SKM-1 (cell line): ENCODE measurements around the gene ZP3.
"Not testable (repeated sequence)": the region's sequence is repeated elsewhere in the genome, so short reads cannot be mapped to it uniquely, and the experiment has no call there.

Experiments used
- DNase-seq: peaks from one replicate; lab custom pipeline; 2025; ENCODE audit not compliant: unreplicated experiment; lab: John Stamatoyannopoulos, UW

Gene ZP3

DNA sequence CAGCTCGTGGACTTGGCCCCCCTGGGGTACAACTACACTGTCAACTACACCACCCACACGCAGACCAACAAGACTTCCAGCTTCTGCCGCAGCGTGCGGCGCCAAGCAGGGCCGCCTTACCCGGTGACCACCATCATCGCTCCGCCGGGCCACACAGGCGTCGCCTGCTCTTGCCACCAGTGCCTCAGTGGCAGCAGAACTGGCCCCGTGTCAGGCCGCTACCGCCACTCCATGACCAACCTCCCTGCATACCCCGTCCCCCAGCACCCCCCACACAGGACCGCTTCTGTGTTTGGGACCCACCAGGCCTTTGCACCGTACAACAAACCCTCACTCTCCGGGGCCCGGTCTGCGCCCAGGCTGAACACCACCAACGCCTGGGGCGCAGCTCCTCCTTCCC, 57.9 kb downstream of the ZP3 start:
- not testable (repeated sequence) for DNase-seq

DNA sequence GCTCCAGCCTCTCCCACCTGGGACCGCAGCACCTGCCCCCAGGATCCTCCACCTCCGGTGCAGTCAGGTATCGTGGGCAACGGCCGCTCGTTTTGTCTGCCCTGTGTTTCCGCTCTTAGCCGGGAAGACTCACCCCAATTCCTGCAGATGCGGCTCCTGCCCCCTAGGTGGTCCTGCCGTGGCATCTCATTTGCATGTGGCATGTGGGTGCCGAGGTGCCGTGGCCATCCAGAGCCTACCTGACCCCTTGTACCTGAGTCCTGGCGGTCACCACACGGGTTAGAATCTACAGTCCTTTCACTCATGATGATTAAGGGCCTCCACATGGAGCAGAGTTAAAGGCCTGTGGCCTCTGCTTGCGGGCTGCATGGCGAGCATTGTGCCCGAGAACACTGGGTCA, 58.3 kb downstream of the ZP3 start:
- DNase-seq = not testable (repeated sequence)

DNA sequence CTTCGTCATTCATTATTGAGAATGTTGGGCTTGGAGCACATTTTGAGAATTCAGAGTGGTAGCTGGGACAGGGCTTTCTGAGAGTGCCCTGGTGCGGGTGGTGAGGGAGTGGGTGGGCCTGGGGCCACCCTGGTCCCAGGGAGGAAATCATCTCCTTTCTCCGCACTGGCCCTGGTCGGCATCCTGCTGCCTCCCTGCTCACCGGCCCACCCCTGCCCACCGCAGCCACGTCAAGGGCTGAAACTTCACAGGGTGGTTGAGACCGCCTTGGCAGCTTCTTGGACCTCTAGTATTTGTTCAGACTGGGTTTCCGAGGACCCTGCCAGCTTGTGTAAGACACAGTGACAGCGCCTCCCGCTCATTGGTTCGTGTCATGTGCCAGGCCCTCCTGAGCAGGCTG, 59.7 kb downstream of the ZP3 start:
- DNase-seq = not testable (repeated sequence)

DNA sequence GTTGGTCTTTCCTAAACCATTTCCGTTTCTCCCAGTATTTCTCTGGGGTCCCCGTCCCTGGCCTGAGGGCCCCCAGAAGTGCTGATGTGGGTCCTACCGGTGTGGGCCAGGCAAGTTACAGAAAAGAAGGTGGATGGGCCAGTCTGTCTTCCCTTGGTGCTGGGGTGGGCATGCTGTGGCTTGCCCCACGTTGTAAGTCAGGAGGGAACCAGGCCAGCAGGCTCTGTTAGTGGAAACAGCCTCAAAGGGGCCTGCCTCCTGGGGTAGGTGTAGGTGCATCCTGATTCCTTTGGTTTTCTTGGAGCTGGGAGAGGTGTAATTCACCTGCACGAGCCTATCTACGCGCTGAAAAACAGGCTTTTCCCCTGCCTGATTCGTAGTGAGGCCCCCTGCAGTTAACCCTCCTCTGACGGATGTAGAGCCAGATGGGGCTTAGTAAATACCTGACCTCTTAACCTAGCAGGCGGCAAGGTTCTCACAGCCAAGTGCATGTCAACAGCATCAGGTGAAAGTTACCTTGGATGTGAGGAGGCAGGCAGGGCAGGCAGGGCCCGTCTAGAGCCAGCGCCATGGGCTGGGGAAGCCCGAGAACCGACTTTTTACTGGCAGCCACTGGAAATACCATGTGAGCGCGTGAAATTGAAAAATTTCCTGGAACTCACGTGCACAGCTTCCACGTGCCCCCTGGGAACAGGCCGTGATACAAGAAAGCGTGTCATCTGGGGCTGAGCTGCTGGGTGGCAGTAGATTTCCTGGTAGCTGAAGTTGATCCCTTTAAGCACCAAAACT, 61.3 kb downstream of the ZP3 start:
- DNase-seq = not testable (repeated sequence)

DNA sequence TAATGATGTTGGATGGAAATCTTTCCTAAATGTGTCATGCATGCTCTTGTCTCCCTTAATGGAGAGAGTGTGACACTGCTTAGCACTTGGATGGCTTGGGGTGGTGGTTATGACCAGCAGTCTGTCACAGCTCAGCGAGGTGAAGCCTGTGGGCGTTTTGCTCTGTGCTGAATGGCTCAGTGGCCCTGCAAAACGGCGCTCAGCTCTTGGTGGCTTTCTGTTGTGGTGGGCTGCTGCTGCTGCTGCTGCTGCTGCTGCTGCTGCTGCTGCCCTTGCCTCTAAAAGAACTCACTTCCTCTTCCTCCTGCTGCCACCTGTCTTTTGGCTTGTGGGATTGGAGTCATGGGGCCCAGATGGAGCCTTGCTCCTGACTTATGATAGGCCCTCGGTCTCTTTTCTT, 61.9 kb downstream of the ZP3 start:
- not testable (repeated sequence) for DNase-seq

DNA sequence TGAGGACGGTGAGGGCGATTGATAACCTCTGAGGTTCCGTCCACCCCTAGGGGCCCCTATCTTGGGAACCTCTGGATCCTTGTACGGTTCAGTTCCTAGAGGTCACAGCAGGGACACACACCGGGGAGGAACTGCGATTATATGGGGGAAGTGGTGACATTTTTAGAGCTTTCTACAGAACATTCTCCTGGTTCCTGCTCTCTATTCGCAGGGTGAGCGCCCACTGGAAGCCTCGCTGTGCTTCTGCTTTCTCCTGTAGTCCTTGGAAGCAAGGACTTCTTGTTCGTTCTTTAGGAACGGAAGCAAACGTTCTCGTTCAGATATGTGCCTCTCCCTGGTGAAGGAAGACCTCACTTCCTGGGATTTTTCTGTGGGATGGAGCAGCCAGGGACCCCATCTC, 63.2 kb downstream of the ZP3 start:
- not testable (repeated sequence) for DNase-seq
